ENCODE measurements around the gene VPS13D. TPM values are rescaled to one million over a fixed set of nuclear protein-coding genes. Genes with fewer than 3 reads are reported as not detected.
A peak's percentile ranks its signal among the peaks of the same experiment; 100 is the strongest.

Gene VPS13D
- polyA plus RNA-seq, 3 donors = 26.8 to 31.3 (median 27.1) TPM

- DNase-seq = peak; percentile 88
Observed at GRCh38 chr1:12539705-12540579, 310.1 kb downstream of the VPS13D start.

DNA sequence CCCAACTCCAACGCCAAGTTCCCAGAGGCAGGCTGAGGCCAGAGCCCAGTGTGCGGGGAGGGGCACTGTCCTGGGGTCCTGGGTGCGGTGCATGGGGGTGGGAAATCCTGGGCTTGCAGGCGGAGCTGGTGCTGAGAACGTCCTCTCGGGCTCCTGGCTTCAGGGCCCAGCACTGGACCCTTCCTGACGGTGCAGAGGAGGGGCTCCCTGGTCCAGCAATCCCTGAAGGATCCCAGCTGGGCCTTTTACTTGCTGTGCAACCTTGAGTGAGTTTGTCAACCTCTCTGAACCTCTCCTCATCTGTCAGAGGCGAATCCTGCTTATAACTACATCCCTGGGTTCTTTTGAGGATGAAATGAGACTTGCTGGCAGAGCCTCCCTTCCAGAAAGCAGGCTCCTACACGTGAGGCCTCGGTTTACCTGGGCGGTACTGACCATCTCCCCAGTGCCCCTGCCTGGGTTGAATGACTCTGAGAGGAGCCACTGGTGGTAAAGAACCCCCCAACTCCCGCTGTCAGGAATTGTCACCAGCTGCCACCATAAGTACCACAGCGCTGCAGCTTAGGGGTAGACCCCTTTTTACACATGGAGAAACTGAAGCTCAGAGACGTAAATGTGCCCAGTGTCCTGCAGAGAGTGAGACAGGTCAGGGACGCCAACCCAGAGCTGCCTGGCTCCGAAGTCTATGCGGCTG, 310.9 kb downstream of the VPS13D start:
- DNase-seq = no peak

GRCh38 chr1:12541274-12542137, 311.7 kb downstream of the VPS13D start:
- peak; percentile 71 for DNase-seq

DNA sequence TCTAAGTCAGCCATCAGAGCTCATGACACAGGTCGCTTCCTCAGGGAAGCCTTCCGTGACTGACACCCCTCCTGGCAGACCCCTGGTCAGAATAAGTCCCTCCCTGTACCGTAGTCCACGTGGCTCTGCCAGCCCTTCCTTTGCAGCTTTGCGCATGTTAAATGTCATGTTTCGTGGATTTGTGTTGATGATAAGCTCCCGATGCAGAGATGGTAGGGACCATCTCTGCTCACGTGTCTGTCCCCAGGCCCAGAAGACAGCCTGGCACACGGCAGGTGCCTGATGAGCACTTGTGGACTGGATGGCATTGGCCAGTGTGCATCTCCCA, 312.3 kb downstream of the VPS13D start:
- DNase-seq = no peak

- DNase-seq = no peak
Observed at GRCh38 chr1:12542616-12543592, 313.1 kb downstream of the VPS13D start.

DNA sequence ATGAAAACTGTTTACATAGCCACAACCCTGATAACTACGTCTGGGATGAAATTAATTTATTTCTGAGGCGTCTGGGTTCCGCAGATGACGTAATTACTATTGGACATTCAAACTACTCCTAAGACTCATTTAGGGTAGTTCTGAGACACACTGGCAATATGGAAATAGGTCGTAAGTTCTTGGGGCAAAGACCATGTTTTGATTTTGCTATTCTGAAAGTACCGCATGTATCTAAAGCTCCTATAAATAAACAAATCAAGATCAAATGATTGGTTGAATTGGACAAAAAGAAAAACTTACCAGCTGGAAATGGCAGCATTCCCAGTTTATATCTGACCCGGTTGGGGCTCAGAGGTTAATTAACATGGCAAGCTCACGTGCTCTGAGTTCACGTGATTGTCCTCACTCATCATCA, 313.9 kb downstream of the VPS13D start:
- DNase-seq = no peak

- DNase-seq = no peak
Observed at GRCh38 chr1:12544357-12544756, 314.5 kb downstream of the VPS13D start.

DNA sequence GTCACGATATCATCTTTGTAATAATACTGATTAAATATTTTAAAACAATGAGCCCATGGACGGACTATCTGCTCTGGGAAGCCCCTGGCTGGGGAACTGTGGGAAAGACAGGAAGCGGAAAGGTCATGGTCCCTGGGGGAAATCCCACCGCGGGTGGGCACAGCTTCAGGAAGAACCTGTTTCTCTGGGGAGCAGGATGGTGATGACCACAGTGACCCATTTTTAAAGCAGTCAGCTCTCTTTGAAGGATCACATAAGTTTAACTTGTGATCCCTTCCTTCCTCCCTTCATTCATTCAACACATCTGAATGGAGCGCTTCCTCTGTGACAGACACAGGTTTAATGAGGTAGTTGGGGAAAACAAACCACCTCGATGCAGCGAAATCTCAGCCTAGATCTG, 315.2 kb downstream of the VPS13D start:
- no peak for DNase-seq

DNA sequence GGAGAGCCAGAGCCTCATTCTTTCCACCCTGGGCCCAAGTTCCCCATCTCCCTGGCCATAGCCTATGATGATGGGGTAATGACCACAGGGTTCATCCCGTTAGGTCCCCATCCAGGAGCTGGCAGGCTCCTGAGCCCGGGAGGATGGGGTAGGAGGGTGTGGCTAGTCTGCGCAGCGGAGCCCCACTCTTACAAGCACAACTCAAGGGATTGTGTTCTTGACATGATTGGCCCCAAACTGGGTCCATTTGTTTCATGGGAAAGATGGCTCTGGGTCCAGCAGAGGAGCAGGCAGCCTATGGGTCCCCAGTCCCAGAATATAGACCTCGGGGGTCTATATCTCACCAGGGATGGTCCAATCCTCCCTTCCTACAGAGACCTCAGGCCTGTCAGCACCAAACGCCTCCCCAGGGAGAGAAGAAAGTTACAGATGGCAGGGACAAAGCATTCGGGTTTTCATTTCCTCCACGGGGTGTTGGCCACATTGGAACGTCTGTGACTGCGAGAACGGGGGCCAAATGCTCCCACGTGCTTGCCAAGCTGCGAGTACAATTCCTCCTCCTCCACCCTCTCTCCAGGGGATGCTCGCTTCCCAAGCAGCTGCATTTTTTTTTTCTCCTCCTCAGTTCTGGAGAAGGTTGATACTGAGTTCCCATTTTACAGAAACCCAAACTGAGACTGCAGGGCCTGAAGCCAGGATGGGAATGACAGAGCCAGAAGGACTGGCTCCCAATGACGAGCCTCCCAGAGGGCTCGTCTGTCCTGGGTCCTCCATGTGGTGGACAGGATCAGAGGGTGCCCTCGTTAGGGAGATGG, 317.1 kb downstream of the VPS13D start:
- DNase-seq = no peak

DNA sequence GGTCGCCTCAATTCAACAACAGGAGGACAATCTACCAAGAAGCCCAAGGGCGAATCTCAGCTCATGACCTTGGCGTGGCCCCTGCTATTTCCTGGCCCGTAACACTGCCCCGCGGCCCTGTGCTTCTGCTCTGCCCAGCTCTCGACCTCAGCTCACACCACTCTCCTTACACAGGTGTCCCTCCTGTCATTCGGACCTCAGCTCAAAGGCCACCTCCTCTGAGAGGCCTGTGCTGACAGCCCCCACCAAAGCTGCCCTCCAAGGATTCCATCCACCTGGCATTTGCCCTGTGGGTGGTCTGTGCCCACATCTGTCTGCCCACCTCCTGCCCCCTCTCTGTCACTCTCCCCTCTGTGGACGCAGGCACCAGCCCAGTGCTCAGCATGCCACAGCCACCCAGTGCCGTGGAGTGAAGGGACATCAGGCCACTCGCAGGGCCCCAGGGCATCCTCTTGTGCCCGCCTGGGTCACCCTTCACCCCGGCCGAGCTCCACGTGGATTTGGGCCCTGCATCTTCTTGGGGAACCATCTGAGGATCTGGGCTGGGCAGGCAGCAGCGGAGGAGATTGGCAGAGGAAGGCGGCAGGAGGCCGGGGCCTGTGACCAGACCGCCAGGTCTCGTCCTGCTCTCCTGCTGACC, 317.9 kb downstream of the VPS13D start:
- no peak for DNase-seq

- DNase-seq = no peak
Observed at GRCh38 chr1:12548279-12548972, 318.6 kb downstream of the VPS13D start.

- peak; percentile 69 for DNase-seq
Observed at GRCh38 chr1:12548973-12549459, 319.2 kb downstream of the VPS13D start.

DNA sequence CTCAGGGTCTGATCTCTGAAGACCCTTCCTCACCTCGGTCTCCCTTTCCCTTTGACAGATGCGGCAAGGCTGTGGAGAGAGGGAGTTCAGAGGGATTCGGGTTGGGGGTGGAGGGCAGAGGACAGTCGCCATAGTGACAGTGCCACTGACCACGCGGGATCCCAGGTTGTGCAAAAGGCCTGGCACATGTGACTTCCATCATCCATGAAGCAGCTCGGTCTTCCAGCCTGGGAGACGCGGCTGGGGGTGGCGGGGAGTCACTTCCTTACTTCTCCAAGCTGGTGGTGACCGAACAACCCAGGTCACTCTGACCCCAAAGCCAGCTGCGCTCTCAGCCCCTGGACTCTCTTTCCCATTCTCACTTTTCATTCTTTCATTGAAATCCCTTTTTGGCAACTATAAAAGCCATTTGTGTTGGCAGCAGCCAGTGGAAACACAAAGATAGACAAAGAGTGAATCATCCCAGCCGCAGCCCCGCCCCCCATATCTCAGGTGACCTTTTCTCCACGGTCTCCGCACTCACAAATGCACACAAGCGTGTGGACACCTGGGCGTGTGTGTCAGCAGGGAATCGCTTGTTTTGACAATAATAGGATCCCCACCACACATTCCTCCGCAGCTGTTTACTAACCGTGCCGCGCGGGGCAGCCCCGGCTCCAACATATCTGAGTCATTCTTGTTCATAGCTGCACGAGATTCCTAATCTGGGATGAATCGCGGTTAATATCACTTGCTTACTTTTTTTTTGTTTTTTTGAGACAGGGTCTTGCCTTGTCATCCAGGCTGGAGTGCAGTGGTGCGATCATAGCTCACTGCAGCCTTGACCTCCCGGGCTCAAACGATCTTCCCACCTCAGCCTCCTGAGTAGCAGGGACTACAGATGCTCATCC, 319.9 kb downstream of the VPS13D start:
- DNase-seq = peak; percentile 85

- DNase-seq = no peak
Observed at GRCh38 chr1:12551584-12551983, 321.8 kb downstream of the VPS13D start.

DNA sequence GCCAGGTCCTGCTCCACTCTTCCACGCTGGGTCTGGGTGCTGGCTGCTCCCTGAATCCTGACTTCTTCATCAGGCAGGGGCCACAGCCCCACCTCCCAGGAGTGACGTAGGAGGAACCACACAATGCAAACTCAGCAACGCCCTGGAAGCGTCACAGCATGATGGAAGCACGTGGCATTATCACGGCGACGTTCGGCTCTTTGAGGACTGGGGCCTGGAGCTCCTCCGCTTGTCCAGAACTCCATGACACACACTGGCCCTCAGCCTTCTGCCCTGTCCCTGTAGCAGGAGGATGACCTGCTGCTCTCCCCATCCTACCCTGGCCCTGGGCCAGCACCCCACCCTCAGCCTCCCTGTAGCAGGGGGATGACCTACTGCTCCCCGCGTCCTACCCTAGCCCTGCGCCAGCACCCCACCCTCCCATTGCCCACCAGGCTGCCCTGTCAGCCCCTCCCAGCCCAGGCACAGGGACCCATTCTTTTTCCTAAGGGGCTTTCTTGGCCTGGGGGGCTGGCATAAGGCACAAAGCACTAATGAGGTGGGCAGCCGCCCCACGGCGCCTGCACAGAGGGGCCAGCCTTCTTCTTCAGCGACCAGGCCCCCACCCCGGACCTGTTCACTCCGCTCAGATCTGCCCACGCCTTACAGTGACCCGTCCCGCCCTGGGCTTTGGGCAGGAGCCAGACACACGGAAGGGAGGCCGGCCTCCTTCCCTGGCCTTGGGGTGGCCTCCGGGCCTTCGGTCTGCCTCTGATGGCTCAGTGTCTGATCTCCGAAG, 322.5 kb downstream of the VPS13D start:
- DNase-seq = no peak

DNA sequence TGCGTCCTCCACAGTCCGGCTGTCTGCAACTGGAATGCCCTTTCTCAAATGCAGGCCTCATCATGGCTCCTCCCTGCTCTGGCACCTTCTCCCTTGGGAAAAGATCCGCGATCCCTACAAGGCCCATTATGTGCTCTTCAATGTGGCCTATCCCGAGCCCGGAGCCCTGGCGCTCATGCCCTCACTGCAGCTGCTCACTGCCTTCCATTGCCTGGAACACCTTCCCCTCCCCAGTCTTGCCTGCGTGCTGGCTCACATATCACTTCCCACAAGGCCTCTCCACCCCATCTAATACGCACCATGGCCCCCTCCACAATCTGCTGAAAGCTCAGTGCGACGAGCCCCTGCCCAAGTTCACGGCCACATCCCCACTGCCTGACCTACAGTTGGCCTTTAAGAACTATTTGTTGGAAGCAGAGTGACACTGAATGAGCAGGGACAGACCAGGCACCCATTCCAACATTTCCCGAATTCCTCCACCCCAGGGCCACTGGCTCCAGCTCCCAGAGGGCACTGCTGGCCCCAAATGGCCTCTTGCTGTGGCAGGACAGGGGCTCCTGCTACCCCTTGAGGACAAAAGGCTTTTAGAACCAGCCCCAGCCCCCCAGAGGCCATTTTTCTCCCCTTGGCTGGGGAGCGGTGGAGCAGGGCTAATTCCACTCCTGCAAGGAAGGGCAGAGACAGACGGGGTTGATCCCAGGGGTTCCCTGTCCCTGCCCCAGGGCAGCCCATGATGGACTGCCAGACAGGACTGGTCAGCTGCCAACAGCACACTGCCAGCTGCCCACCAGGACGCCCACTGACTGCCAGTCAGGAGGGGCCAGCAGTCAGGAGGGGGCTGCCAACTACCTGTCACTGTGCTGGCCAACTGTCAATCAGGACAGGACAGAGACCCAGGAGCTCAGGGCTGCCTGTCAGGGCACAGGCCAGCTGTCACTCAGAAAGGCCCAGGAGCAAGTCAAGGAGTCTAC, 323.4 kb downstream of the VPS13D start:
- no peak for DNase-seq

Data from renal pelvis (tissue), 4 donors.